Measurements from ENCODE around the gene SFI1. TPM values are rescaled to one million over a fixed set of nuclear protein-coding genes. Genes with fewer than 3 reads are reported as not detected.
A peak's percentile ranks its signal among the peaks of the same experiment; 100 is the strongest.
"Not testable (repeated sequence)": the region's sequence is repeated elsewhere in the genome, so short reads cannot be mapped to it uniquely, and the experiment has no call there.

SFI1 gene, protein sequence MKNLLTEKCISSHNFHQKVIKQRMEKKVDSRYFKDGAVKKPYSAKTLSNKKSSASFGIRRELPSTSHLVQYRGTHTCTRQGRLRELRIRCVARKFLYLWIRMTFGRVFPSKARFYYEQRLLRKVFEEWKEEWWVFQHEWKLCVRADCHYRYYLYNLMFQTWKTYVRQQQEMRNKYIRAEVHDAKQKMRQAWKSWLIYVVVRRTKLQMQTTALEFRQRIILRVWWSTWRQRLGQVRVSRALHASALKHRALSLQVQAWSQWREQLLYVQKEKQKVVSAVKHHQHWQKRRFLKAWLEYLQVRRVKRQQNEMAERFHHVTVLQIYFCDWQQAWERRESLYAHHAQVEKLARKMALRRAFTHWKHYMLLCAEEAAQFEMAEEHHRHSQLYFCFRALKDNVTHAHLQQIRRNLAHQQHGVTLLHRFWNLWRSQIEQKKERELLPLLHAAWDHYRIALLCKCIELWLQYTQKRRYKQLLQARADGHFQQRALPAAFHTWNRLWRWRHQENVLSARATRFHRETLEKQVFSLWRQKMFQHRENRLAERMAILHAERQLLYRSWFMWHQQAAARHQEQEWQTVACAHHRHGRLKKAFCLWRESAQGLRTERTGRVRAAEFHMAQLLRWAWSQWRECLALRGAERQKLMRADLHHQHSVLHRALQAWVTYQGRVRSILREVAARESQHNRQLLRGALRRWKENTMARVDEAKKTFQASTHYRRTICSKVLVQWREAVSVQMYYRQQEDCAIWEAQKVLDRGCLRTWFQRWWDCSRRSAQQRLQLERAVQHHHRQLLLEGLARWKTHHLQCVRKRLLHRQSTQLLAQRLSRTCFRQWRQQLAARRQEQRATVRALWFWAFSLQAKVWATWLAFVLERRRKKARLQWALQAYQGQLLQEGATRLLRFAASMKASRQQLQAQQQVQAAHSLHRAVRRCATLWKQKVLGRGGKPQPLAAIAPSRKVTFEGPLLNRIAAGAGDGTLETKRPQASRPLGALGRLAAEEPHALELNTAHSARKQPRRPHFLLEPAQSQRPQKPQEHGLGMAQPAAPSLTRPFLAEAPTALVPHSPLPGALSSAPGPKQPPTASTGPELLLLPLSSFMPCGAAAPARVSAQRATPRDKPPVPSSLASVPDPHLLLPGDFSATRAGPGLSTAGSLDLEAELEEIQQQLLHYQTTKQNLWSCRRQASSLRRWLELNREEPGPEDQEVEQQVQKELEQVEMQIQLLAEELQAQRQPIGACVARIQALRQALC
- total RNA-seq (2014; rRNA removed; shearing (Covaris generic)), result 11.8 and 15.1 TPM in 2 replicates
- 15.8 and 17.2 TPM in 2 replicates for polyA plus RNA-seq (2015; cell fraction: cytosol; rRNA removed)
- polyA plus RNA-seq (2015; cell fraction: nucleus; rRNA removed), result 110 and 117 TPM in 2 replicates

DNA sequence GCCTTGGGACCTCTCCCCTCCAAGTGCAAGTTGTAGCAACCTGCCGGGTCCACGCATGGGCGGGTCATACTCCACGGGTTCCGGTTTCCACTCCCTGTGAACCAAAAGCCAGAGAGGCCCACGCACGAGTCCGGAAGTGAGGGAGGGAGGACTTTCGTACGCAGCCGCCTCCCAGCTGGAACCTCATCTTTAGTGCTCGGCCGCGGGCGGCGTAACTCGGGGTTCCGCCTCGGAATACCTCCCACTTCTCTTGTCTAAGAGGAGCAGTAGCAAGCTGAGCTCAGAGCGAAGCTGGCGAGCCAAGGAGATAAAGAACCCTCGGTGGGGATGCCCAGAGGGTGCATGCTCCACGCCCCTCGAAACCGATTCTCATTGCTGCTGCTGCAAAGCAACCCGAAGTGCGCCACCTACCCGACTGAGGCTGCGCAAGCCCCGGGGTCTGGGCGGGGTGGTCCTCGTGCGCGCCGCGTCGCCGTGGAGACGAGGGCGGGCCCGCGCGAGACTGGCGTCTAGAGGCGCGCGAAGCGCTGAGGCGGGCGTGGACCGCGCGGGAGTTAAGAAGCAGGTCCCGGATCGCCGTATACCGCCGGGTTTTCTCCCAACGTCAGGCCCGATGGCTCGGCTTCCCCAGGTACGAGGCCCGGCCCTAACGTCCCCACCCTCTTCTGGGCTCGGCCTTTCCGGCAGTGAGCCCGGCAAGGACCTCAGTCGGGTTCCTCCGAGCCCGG is at the start of gene SFI1:
TSS of gene SFI1 (plus strand) at position 530 of the 728 bp plus-strand sequence. CDS start 11,749 bp downstream, outside the sequence.
- in situ Hi-C loops (cut with HindIII; ENCODE audit: low pct_unique_long_range_greater_than_20kb, low sequenced_read_pairs), result no loop called here
- peak; percentile 91 for DNase-seq (ENCODE audit: low read depth, low spot score)

GRCh38 chr22:31446767-31447166 is 49.6 kb upstream of the SFI1 start:
- in situ Hi-C loops (cut with HindIII; ENCODE audit: low pct_unique_long_range_greater_than_20kb, low sequenced_read_pairs), result no loop called here
- DNase-seq (ENCODE audit: low read depth, low spot score), result no peak

- in situ Hi-C loops (cut with HindIII; ENCODE audit: low pct_unique_long_range_greater_than_20kb, low sequenced_read_pairs), result no loop called here
- DNase-seq (ENCODE audit: low read depth, low spot score), result no peak
These were observed 49.0 kb upstream of the SFI1 start for GRCh38 chr22:31447337-31447736.

GRCh38 chr22:31448382-31448781 is 48.0 kb upstream of the SFI1 start:
- in situ Hi-C loops (cut with HindIII; ENCODE audit: low pct_unique_long_range_greater_than_20kb, low sequenced_read_pairs), result no loop called here
- no peak for DNase-seq (ENCODE audit: low read depth, low spot score)

DNA sequence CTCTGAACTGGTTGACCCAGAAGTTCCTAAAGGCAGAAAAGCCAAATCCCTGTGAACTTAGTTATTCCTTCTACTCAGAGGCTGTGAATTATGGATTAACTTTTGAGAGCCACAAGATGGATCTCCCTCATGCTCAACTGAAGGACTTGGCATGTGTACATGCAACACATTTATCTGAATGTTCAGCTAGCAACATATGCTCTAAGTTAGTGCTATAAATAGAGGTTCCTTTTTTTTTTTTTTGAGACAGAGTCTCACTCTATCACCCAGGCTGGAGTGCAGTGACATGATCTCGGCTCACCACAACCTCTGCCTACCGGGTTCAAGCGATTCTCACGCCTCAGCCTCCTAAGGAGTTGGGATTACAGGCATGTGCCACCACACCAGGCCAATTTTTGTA is 46.8 kb upstream of the SFI1 start:
- in situ Hi-C loops (cut with HindIII; ENCODE audit: low pct_unique_long_range_greater_than_20kb, low sequenced_read_pairs), result no loop called here
- no peak for DNase-seq (ENCODE audit: low read depth, low spot score)

GRCh38 chr22:31451709-31452571 is 44.4 kb upstream of the SFI1 start:
- DNase-seq (ENCODE audit: low read depth, low spot score), result peak; percentile 77
- in situ Hi-C loops (cut with HindIII; ENCODE audit: low pct_unique_long_range_greater_than_20kb, low sequenced_read_pairs), result no loop called here

GRCh38 chr22:31461699-31462098 is 34.6 kb upstream of the SFI1 start:
- DNase-seq (ENCODE audit: low read depth, low spot score), result no peak
- in situ Hi-C loops (cut with HindIII; ENCODE audit: low pct_unique_long_range_greater_than_20kb, low sequenced_read_pairs), result no loop called here

DNA sequence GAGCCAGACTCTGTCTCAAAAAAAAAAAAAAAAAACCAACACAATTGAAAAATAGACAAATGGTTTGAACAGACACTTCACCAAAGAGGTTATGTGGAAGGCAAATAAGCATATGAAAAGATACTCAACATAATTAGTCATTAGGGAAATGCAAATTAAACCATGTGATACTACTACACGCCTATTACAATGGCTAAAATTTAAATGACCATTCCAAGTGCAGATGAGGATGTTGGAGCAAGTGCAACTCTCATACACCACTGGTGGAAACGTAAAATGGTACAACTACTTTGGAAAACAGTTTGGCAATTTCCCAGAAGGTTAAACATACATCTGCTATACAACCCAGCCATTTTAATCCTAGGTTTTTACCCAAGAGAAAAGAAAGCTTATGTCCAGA is 31.0 kb upstream of the SFI1 start:
- in situ Hi-C loops (cut with HindIII; ENCODE audit: low pct_unique_long_range_greater_than_20kb, low sequenced_read_pairs), result no loop called here
- no peak for DNase-seq (ENCODE audit: low read depth, low spot score)

DNA sequence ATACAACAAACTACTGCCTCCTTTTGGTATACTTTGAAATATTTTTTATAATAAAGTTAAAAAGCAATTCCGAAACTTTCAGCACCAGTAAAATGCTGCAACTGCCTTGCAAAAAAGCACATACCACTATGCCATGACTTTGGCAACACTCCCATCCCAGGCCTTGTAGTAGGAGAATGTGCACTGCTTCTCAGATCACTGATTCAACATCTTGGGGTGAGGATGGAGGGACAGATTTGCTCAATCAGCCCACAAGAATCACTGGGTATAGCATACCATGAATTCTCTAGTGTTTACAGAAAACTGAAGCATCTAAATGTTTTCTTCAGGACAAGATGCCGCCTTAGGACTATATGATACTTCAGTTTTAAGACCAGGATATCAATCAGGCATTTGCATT is 21.6 kb upstream of the SFI1 start:
- in situ Hi-C loops (cut with HindIII; ENCODE audit: low pct_unique_long_range_greater_than_20kb, low sequenced_read_pairs), result no loop called here
- DNase-seq (ENCODE audit: low read depth, low spot score), result no peak

DNA sequence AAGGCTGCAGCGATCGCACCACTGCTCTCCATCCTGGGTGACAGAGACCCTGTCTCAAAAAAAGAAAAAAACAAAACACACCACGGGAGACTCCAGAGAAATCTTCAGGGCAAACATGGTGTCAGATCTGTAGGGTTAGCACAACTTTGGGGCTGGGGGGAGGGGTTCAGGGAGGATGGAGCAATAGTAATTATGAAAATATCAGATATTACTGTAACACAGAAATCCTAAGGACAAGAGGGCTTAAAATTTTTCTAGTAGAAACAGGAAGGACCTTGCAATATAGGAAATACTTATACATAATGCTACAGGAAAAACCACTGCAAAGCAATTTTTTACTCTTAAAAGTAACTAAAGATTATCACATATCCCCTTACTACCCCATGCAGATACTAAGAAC is 20.5 kb upstream of the SFI1 start:
- DNase-seq (ENCODE audit: low read depth, low spot score), result no peak
- in situ Hi-C loops (cut with HindIII; ENCODE audit: low pct_unique_long_range_greater_than_20kb, low sequenced_read_pairs), result no loop called here

- in situ Hi-C loops (cut with HindIII; ENCODE audit: low pct_unique_long_range_greater_than_20kb, low sequenced_read_pairs), result no loop called here
These were observed 19.0 kb upstream of the SFI1 start for GRCh38 chr22:31477329-31477728.

DNA sequence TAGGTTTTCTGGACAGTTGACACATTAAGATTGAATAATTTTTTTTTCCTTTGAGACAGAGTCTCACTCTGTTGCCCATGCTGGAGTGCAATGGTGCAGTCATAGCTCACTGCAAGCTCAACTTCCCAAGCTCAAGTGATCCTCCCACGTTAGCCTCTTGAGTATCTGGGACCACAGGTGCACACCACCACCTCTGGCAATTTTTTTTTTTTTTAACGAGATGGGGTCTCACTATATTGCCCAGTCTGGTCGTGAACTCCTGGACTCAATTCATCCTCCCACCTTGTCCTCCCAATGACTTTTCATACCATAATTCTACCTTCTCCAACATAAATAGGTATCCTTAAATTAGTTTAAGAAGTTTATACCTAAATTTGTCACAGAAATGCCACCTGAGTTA is 15.2 kb upstream of the SFI1 start:
- in situ Hi-C loops (cut with HindIII; ENCODE audit: low pct_unique_long_range_greater_than_20kb, low sequenced_read_pairs), result no loop called here
- DNase-seq (ENCODE audit: low read depth, low spot score), result no peak

More at GRCh38 chr22:31477329-31477728, 19.0 kb upstream of the SFI1 start:
- DNase-seq (ENCODE audit: low read depth, low spot score), result no peak

DNA sequence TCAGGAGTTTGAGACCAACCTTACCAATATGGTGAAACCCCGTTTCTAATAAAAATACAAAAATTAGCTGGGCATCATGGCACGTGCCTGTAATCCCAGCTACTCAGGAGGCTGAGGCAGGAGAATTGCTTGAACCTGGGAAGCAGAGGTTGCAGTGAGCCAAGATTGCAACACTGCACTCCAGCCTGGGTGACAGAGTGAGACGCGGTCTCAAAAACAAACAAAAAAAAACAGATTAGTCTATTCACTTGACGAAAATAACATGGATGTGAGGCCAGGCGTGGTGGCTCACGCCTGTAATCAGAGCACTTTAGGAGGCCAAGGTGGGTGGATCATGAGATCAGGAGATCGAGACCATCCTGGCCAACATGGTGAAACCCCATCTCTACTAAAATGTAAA is 13.9 kb upstream of the SFI1 start:
- in situ Hi-C loops (cut with HindIII; ENCODE audit: low pct_unique_long_range_greater_than_20kb, low sequenced_read_pairs), result not testable (repeated sequence)

GRCh38 chr22:31486369-31486768 is 10.0 kb upstream of the SFI1 start:
- in situ Hi-C loops (cut with HindIII; ENCODE audit: low pct_unique_long_range_greater_than_20kb, low sequenced_read_pairs); DNase-seq (ENCODE audit: low read depth, low spot score): not testable (repeated sequence)

More for the DNA sequence above, 13.9 kb upstream of the SFI1 start:
- not testable (repeated sequence) for DNase-seq (ENCODE audit: low read depth, low spot score)

DNA sequence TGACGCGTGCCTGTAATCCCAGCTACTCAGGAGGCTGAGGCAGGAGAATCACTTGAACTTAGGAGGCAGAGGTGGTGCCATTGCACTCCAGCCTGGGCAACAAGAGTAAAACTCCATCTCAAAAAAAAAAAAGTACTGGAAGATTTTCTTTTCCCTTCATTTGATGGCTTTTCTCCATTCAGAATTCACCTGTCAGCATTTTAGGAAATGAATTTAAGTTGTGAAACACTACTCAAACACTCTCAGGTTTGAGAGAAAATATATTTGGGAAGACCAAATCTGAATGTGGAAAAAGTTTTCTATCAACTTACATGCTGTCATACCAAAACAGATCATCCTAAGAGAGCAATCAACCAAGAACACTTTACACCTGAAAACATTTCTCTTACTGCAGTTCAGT is 9.4 kb upstream of the SFI1 start:
- in situ Hi-C loops (cut with HindIII; ENCODE audit: low pct_unique_long_range_greater_than_20kb, low sequenced_read_pairs), result no loop called here
- no peak for DNase-seq (ENCODE audit: low read depth, low spot score)

DNA sequence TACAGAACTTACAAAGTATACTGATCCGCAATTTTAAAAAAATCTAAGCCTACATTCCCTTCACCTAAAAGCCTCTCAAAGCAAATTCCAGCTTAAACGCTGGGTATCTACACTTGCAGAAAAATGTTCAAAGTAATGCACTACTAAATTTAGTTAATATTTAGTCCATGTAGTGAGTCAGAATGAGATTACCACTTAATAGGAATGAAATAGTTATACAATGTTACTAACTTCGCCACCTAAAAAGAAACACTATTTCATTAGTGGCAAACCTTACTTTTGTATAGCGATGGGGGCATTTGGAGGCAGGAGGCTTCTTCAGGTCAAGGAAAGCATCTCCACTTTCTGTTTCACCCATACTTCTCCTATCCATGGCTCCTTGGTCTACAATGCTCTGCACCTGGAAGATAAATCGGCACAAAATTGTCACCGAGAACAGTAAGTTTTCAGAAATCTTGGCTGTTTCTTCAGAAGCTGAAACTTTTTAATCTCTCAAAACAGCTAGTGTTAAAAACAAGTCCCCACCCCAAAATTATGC is 7.9 kb upstream of the SFI1 start:
- DNase-seq (ENCODE audit: low read depth, low spot score), result no peak
- in situ Hi-C loops (cut with HindIII; ENCODE audit: low pct_unique_long_range_greater_than_20kb, low sequenced_read_pairs), result no loop called here

All from SK-MEL-5 (cell line).